HG02642 (cell line): ENCODE data around the gene PIP4K2A.
"Not testable (repeated sequence)": the region's sequence is repeated elsewhere in the genome, so short reads cannot be mapped to it uniquely, and the experiment has no call there.

Experiments used
- ATAC-seq: cut with Tn5 transposase; IDR thresholded peaks from one replicate; pipeline ENCODE4 v1.9.1; 2021; ENCODE audit warnings: mild to moderate bottlenecking; ENCODE audit not compliant: unreplicated experiment, poor library complexity

PIP4K2A gene

DNA sequence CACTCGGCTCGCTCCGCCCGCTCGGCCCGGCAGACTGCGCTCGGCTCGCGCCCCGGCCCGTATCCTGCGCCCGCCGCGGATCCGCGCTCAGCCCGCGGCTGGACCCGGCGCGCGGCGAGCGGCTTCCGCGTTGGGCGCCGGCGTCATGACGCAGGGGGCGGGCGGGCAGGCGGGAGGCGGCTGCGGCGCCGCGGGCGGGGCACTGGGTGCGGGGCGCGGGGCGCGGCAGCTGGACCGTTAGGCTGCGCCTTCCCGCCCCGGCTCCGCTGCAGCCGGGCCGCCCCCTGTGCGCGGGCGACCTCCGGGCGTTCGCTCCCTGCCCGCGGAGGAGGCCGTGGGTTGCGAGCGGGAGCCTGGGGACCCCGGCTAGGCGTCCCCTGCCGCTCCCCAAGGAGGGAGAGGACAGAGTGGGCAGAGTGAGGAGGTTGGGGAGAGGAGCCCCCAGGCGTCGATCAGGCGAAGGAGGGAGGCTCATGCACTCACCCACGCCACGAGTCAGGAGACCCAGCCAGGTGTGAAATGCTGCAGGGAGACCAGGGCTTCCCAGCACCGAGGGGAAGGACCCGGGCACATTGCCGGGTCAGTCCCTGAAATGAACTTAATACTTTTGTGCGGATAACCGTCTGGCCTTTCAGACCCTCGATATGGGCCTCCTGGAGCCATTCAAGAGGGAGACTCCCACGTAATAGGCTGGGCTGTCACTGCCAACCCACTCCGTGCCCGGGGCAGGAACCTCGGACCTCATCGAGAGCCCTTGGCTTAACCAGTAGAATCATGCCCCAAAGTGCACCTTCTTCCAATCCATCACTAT is at the start of gene PIP4K2A:
PIP4K2A (minus strand) TSS at position 100 of the 811 bp plus-strand sequence. CDS start 252 bp downstream, outside the sequence.
- peak; percentile 83 for ATAC-seq

- no peak for ATAC-seq
These were observed 47.3 kb upstream of the PIP4K2A start for GRCh38 chr10:22761569-22762220.

DNA sequence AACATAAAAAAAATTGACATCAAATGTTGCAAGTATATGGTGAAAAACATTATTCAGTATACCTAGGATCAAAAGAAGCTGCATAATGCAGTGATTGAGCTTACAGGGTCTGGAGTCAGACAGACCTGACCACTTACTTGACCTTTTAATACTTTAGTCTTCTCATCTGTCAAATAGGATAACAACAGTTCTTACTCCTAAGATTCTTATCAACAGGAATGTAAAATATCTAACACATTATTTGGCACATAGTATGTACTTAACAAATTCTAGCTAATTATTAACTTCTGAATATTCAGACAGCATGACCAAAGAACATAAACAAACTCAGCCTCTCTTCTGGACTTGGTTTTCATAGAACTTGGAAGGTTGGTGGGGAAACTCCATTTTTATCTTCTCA is 45.6 kb upstream of the PIP4K2A start:
- ATAC-seq = no peak

DNA sequence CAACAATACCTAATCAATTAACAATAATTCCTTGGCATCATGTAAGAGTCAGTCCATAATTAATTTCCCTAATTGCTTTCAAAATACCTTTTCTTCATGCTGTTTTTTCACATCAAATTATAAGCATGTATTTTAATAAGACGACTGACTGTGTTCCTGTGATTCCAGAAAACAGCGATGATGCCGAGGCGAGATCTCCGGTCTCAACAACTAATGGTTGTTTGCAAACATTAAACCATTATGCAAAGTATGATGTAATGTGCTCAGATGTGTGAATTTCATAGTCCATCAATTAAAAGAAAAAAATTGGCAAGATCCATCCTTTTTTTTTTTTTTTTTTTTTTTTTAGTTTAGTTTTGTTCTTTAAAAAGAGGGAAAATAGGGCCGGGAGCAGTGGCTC is 44.5 kb upstream of the PIP4K2A start:
- ATAC-seq = no peak

- no peak for ATAC-seq
These were observed 39.9 kb upstream of the PIP4K2A start for GRCh38 chr10:22754296-22754695.

DNA sequence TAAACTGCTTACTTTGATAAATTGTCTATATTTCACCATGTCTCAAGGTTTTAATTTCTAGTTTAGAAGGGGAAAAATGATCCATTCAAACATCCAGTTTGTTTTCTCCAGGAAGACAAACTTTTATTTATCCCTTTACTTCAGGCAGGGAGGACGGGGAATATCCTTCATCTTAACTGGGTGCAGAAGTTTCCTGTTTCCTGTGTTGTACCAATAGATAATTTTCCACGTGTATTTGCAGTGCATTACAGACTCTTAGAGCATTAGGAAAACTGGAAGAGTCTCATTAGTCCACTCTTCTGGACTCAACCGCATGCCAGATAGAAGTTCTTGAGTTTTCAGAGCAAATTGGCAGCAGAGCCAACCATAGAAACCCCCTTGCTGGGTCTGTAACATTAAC is 39.4 kb upstream of the PIP4K2A start:
- no peak for ATAC-seq

DNA sequence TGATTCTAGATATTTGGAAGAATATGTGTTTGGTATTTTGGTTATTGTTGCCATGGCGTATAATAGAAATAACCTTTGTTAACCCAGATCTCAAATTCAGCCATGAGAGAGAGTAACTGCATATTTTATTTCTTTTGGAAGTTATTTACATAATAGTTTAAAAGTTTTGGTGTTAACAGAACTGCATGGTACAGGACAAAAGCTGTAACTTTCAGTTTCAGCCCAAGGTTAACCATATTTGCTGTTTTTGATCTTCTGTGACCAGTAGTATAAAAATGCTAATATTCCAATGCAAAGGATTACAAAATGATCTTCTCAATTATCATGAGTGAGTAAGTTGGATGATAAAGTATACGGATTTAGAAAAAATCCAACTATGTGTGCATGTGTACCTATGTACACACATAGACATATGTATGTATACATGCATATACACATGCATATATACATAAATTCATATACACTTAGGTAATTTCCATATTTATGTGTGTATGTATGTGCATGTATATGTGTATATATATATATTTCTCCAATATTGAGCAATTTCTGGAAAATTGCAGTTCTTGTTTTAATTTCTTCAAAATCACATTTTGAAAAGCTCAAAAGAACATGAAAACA is 38.0 kb upstream of the PIP4K2A start:
- ATAC-seq = no peak

DNA sequence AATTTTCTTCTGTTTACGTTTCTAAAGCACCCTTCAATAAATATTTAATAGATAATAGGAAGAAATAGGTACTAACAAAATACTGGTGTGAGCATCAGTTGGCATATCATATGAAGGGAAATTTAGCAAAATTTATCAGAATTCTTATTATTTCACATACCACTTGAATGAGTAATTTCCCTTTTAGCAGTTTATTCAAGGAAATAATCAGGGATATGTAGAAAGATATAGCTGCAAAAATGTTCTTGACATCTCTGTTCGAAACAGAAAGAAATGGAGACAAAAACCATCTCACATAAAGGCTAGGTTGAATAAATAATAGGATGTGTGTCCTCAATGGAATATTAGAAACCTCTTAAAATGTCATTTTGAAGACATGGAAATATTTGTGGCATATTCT is 35.8 kb upstream of the PIP4K2A start:
- ATAC-seq = no peak

DNA sequence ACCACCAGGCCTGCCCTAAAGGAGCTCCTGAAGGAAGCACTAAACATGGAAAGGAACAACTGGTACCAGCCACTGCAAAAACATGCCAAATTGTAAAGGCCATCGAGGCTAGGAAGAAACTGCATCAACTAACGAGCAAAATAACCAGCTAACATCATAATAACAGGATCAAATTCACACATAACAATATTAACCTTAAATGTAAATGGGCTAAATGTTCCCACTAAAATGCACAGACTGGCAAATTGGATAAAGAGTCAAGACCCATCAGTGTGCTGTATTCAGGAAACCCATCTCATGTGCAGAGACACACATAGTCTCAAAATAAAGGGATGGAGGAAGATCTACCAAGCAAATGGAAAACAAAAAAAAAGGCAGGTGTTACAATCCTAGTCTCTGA is 30.5 kb upstream of the PIP4K2A start:
- not testable (repeated sequence) for ATAC-seq

DNA sequence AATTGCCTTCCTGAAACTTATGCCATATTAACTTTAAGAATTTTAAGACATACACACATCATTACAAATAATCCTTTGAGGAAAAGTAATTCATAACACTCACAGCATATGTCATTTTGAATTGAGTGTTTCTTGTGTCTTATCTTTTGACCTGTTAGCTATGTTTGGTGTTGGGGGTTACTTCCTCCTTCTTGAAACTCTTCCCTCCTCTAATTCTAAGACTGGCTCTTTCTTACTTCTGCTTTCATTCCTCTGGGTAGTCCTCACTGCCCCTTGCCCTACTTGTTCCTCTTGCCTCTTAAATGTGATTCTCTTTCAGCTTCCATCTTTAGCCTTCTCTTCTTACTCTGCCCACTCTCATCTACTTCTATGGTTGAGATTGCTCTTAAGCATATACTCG is 28.3 kb upstream of the PIP4K2A start:
- ATAC-seq = peak; percentile 97

- not testable (repeated sequence) for ATAC-seq
These were observed 27.3 kb upstream of the PIP4K2A start for GRCh38 chr10:22741631-22742030.

GRCh38 chr10:22740180-22740579 is 25.8 kb upstream of the PIP4K2A start:
- ATAC-seq = no peak

GRCh38 chr10:22737587-22737986 is 23.2 kb upstream of the PIP4K2A start:
- ATAC-seq = no peak

DNA sequence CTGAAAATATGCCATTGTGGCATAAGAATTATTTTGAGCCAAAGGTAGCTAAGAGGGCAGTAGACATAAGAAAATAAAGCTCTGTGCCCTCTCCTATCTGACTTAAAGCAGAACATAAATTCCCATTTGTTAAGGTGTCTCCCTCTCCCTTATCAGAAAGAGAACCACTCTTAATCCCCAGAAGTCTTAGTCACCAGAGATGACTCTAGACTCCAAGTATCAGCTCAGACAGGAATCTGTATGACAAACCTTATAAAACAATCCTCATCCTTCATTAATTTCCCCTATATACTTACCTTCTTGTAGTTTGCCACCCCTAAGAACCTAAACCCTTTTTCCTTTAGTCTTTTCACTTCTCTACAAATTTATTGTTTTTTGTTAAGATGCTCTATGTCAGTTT is 21.8 kb upstream of the PIP4K2A start:
- ATAC-seq = no peak

GRCh38 chr10:22733992-22734391 is 19.6 kb upstream of the PIP4K2A start:
- ATAC-seq = no peak

- ATAC-seq = no peak
These were observed 13.3 kb upstream of the PIP4K2A start for GRCh38 chr10:22727663-22728062.

- ATAC-seq = no peak
These were observed 12.7 kb upstream of the PIP4K2A start for GRCh38 chr10:22727112-22727511.

DNA sequence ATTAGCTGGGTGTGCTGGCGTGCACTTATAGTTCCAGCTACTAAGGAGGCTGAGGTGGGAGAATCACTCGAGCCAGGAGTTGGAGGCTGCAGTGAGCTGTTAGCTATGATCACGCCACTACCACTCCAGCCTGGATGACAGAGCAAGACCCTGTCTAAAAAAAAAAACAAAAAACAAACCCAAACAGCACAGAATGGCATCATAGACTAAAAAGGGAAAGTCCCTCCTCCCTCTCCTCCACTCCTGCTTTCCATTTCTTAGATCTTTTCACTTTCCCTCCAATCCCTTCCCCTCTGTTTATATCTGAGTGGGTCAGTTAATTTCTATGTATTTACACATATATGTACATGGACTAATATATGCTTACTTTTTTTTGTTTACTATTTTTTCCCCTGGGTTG is 10.4 kb upstream of the PIP4K2A start:
- ATAC-seq = no peak

DNA sequence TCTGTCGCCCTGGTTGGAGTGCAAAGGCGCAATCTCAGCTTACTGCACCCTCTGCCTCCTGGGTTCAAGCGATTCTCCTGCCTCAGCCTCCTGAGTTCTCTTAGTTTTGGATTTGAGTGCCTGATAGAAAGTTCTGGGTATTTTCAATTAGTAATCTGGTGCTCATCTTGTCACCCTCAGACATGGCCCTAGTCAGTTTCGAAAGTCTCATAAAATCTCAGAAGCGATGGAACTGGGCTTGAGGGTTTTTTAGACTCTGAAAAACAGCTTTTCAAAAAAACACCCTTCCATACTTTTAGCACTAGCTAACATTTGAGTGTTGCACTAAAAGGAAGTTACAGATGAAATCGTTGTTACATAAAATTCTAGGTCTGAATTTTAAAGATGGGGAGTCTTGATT is 9.4 kb upstream of the PIP4K2A start:
- peak; percentile 59 for ATAC-seq

GRCh38 chr10:22723343-22723779 is 9.0 kb upstream of the PIP4K2A start:
- peak; percentile 82 for ATAC-seq

DNA sequence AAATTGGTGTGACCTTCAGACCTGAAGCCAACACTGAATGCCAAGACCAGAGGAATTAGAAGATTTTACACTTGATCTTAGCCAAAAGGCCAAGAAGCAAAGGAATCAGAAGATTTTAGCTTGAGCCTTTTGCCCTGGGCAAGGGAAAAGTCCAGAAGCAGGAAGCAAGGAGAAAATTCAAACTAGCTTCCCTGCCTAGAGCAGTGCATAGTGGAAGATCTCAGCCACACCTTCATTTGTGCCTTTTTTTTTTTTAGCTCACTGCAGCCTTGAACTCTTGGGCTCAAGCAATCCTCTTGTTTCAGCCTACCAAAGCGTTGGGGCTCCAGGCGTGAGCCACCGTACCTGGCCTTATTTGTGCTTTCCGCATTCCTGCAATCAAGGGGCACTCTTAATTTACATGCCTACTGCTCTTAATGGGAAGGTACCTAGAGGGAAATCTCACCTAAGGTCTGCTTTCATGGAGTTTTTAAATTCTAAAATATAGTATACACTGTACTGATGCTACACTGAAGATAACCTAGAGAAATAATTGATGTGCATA is 8.3 kb upstream of the PIP4K2A start:
- ATAC-seq = no peak
